Stimulated activated CD4-positive, alpha-beta T cell treated with anti-CD3 and anti-CD28 coated beads, Interleukin-15, amount 100 ng/mL, for 24 hours (primary cell): ENCODE measurements around the gene DCAF10.
"Not testable (repeated sequence)": the region's sequence is repeated elsewhere in the genome, so short reads cannot be mapped to it uniquely, and the experiment has no call there.

ENCODE experiments used
- DNase-seq: peaks from one replicate; pipeline ENCODE4 v3.0.0-alpha.2; 2020

Gene DCAF10

DNA sequence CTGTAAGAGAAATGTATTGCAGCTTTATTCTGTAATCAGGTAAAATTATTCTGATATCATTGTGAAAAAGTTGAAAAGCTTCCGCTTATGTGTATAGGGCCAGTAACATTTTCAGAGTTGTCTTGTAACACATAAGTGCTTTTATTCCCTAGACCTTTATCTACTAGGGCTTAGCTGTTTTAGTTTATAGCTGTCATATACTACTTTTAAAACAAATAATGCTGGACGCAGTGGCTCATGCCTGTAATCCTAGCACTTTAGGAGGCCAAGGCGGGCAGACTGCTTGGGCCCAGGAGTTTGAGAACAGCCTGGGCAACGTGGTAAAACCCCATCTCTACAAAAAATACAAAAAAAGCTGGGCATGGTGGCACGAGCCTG is 70.2 kb downstream of the DCAF10 start:
- no peak for DNase-seq

DNA sequence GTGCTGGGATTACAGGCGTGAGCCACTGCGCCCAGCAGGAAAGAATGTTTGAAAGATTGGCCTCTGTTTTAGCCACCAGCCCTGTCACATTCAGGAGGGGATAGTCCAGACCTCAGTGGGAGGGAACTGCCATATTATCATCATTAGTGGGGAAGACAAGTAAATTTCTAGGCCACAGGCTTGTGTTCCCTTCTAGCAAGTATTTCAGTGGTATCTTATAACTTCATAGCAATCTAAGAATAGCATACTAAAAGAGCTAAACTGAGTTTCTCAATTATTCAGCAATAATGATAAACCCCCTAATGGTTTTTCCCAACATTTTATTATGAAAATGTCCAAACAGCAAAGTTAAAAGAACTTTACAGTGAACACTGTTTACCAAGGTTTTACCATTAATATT is 73.4 kb downstream of the DCAF10 start:
- no peak for DNase-seq

DNA sequence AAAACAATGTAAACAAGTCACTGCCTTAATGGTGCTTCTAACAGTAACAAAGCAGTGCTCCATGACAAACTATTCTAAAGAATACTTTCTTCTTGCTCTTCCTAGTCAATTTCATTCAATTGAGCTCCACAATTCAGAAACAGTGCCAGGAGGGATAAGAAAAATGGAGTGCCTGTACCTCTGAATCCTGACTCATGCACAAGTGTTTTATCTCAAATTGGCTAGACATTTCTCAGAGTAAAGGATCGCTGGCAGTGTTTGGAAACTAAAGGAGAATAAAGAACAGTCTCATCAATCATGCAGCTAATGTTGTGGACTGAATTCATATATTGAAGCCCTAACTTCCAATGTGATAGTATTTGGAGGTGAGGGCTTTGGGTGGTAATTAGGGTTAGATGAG is 75.8 kb downstream of the DCAF10 start:
- DNase-seq = no peak

DNA sequence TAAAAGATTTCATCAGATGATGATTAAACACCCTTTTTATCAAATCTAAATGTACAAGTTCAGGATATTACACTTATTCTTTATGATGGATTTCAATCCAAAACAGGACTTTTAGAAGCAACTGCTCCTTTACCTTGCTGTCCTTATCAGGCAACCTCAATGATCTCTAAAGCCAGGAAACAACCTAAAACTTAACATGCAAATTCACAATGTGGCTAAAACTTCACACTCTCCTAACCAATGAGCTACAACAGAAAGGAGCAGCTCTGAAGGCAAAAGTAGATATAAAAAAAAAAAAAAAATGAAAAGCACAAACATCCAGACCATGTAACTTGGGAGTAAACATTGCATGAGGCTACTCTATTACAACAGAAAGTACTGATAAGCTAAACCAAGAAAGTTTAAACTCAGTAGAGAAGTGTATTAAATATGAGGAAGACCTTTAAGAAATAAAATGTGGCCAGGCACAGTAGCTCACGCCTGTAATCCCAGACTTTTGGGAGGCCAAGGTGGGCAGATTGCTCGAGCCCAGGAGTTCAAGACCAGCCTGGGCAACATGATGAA is 80.4 kb downstream of the DCAF10 start:
- no peak for DNase-seq

DNA sequence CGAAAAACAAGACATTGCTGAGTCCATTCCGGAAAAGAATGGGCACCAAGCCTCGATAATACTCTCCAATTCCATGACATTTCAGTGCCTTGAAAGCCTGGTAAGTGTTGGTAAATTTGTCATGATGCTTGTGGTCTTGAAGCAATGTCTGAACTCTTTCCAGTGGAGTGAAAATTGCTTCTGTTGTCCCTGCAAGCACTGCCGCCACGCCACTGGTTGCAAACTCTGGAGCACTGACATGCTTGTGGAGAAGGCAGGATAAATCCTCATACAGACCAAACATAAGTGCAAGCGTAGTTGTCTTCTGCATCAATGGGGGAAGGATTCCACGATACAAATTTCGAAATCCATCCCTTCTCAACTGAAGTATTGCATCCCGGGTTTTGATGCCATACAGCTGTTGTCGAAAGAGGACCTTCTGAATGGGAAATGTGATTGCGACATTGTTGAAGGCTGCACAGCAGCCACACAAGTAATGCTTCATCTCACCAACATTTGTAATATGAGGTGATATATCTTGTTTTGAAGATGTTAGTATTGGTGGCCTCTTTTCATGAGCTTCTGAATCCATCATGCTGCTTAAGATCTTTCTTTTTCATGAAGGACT is 87.5 kb downstream of the DCAF10 start:
- not testable (repeated sequence) for DNase-seq

DNA sequence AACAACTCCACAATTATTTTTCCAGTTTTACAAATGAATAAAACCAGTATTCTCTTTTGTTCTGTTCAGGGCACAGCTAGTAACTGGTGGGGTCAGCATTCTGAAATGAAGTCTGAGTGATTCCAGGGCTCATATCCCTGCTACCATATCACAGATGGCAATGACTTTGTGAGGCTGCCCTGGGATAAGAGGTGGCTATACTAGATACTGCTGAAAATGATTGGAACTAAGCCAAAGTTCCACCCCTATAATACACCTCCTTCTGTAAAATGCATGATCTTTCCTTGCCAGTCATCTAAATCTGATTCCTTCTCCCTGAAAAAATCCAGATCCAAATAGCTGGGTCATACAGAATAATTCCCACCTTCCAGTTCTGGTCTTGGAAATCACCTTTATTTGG is 88.9 kb downstream of the DCAF10 start:
- no peak for DNase-seq

DNA sequence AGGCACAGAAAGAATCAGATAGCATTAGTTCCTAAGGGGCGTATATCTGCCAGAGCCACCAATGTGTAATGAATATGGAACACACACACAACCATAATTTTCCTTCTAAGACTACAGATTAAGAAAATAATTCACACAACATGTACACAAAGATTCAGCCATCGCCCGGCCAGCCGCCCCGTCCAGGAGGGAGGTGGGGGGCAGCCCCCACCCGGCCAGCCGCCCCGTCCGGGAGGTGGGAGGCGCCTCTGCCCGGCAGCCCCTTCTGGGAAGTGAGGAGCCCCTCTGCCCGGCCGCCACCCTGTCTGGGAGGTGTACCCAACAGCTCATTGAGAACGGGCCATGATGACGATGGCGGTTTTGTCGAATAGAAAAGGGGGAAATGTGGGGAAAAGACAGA is 90.4 kb downstream of the DCAF10 start:
- DNase-seq = not testable (repeated sequence)

DNA sequence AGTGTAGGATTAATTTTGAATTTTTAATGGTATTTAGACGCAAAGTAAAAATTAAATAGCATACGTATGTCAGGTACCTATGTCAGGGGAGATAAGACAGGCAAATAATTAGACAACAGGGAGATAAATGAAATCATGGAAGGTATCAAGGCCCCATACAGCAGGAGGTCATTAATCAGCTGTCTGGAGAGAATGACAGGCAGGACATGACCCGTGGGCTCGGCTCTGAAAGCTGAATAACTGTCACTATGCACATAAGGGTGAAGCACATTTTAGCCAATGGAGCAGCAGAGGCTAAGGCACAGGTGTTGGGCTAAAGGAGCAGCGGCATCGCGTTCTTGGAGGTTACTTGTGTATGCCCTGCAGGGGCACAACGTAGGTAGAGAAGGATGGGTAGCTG is 91.5 kb downstream of the DCAF10 start:
- no peak for DNase-seq

DNA sequence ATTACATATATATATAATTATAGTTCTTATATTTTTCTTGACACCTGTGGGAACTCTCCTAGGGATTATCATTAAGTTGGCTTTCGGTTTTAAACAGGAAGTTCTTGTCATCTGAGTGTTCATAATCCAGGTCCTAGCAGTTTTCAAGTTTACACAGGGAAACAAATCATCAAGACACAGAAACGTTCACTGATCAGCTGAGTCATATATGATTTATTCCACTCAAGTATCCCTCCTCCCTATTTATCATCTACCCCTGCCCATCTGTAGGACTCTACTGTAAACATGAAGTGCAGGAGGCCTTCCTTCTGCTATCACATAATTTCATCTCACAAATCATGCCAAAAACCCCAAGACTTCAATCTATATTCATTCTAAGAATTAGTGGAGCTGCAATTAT is 97.1 kb downstream of the DCAF10 start:
- DNase-seq = no peak

DNA sequence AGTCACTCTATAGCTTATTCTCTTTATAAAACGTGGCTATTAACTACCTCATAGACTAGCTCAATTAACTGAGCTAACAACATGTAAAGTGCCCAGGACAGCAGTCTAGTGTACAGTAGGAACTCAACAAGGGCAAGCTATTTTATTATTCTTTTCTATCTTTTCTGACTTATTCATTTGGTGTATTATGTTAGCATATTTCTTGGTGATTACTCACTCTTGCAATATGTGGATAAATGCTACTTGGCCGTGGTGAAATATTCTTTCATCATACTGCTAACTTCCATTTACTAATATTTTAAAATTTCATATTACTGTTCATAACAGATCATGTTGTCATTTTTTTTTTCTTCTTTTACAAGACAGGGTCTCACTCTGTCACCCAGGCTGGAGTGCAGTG is 98.4 kb downstream of the DCAF10 start:
- DNase-seq = no peak

DNA sequence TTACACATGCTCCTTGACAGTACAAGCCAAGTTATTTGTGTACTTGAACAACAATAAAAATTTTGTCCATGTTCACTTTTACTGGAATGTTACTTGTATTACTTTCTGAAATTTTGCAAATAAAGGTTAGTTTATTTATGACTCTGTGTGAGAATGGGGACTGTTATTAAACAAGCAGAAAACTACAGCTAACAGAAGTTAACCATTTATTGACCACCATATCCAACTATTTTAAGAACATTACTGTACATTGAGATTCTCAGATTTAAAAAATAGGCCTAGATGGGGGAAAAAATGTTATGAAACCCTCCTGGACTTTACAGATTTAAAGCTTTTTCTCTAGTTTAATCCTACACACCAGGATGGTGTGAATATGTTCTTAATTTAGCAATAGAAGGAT is 101.5 kb downstream of the DCAF10 start:
- DNase-seq = no peak

DNA sequence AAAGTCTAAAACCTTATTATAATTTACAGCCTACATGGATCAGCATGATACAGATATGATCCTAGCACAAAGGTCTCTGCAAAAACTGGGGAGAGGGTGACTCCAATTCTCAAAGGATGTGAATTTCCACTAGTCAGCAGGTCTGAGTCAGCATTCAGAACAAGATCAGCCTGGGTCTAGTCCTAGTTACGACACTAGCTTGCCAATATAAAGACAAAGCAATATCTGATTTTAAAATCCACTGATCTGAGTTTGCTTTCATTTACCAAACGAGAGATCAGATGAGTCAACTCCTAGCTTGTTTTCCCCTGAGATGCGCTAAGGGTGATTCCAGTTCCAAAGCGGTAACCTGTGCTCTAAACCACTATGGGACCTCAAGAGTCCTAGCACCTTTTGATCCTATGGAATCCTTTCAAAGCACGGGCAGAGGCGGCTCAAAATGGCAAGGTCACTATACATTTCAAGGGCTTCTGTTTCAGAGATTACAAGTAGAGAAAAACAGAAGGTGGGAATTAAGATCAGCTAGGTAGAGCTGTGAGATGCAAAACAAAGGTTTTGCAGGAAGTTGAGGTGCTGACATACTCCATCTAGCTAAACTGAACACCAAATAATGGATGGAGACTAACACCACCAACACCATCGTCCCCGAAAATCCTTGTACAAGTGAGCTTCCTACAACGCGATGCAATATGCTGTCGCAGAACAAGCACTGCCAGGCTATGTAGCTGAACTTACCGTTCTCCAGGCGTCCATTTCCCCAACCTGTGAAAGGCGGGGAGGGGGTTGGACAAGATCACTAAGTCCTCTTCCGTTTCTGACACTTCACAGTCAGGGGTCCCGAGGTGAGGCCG is 102.4 kb downstream of the DCAF10 start:
- DNase-seq = peak; percentile 19

DNA sequence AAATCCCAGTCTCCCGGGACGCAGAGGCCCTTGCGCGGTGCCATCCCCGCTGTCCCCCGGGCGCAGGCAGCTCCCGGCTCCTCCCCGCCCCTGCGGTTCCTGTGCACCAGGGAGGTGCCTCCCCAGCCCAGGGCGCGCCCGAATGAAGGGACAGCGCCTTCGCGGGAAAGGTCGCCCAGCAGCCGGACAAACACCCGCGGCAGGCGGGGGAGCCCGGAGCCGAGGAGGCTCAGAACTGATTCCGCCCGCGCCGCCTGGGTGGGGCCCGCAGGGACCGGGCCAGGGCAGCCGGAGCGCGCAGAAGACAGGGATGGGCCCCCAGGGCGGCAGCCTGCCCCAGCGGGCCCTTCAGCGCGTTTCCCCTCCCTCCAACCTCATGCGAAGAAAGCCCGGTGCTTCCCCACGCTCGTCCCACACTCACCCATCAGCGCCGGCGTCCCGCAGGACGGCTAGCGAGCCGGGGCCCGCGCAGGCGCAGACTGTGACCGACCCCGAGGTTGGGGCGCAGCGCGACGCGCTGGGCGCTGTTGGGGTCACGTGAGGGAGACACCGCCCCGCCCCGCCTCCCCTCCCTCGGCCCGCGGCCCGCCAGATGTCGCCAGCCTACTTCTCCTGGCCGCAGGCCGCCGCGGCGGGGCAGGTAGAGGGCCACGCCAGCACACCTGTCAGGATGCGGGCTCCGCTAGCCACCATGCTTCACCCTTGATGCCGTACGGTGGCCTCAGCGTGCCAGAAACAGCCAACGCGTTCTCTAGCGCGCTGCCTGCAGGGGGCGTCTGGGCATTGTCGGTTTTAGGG is 103.2 kb downstream of the DCAF10 start, which contains the start of gene SLC25A51:
TSS of gene SLC25A51 (minus strand) at position 481 of the 798 bp plus-strand sequence. CDS start 15,577 bp downstream, outside the sequence.
- DNase-seq = peak; percentile 94

DNA sequence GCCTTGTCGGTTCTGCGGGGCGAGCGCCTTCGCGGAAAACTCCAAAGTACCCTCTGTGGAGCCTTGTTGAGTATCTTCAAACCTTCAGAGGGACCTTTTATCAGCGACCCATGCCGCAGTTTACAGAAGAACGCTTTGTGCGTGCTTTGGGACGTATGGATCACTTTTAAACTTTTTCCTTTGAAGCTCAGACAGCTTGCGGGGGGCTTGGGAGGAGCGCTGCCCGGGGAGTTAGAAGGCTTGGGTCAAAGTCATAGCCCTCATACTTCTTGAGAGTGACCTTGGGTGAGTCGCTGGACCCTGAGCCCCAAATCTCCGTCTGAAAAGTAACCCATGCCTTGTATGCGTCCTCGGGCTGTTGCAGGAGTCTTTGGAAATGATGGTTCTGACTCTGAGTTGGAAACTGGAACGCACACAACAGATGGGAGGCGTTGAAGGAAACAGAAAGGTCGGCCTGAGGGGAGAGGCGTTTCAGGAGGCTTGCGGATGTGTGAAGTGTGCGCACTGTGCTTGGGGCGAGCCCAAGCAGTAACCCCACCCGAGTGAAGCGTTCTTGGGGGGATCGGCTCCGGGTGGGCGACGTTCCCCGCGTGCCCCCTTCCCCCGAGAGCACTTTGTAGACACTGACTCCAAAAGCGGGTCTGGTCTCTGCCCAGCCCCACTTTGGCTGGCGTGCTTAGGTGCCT is 104.0 kb downstream of the DCAF10 start:
- DNase-seq = peak; percentile 18

DNA sequence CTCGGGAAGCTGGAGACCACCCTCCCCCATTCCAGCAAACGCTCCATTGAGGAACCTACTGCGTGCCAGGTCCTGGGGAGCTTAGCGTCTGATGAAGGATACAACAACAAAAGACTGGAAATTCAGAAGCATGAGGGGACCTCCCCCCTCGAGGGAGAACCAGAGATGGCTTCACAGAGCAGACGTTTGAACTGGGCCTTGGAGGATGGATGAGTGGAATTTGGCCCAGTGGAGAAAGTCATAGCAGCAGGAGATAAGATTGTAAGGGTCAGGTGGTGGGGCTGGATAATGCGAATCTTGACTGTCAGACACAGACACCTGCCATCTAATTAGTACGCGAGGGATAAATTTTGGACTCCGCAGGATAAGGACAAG is 104.5 kb downstream of the DCAF10 start:
- DNase-seq = no peak

DNA sequence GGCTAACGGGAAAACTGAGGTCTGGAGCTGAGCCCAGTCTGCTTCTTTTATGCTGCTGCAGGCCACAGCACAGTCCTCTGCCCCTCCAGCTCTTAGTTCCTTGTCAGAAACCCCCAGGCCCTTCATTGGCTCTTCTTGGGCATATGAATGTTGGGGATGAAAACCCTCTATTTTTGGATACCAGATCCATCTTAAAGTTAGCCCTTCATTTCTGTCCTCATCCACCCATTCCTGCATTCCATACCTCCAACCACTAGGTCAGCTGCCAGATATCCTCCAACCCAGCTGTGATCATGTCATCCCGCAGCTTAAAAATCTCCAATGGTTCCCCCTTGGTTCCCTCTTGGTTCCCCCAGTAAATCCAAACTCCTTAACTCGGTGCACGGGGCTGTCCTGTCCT is 105.2 kb downstream of the DCAF10 start:
- DNase-seq = no peak

DNA sequence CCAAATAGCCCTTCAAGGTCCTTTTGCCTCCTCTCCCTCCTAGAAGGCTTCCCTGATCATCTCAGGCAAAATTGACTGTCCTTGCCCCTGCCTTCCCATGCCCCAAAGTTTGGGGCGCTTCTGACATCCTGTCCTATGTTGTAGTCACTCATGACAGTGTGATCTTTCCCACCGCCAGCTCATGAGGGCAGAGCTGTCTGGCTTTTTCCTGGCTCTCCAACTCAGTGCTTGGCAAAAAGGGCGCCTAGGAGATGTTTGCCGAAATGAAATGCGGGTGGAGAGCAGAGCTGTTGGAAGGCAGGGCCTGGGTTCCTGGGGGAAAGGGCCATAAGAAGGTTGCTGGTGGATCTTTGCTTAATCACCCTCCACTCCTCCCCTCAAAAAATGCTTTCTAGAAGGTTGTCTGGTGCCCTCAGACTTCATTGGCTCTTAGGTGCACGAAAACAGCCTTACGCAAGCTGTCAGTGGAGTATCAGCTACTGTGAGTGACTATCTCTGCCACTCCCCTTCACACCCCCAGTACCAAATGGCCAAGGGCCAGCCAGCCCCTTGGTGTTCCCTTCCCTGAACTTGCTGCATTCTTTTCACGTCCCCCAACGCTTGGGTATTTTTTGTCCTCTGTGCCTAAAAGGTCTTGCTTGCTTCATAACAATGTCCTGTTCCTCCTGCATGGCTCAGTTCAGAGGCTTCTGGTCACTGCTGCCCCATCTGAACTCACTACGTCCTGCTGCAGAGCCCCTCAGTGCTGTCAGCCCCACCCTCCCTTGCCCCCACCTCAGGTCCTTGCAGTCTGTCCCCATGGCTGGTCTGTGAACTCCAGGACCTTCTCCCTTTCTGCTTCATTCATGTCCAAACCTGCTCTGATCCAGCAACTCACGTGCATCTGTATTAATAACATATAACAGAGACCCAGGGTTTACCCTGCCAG is 106.0 kb downstream of the DCAF10 start:
- no peak for DNase-seq

DNA sequence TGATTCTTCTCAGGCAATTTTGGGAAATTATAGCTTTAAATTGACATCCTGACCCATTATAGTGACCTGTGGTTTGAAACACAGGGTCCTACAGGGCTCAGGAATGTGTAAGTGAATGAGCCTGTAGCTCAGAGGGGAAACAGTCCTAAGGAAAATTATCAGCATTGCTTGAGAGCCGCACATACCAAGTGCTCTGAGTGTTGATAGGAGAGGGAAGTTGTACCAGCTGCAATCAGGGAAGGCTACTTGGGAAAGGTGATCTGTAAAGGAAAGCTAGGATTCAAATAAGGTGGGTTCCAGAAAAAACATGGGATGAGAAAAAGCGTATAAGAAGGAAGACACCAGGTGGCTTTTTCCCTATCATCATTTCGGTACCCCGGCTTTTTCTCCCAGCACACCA is 107.7 kb downstream of the DCAF10 start:
- DNase-seq = no peak

DNA sequence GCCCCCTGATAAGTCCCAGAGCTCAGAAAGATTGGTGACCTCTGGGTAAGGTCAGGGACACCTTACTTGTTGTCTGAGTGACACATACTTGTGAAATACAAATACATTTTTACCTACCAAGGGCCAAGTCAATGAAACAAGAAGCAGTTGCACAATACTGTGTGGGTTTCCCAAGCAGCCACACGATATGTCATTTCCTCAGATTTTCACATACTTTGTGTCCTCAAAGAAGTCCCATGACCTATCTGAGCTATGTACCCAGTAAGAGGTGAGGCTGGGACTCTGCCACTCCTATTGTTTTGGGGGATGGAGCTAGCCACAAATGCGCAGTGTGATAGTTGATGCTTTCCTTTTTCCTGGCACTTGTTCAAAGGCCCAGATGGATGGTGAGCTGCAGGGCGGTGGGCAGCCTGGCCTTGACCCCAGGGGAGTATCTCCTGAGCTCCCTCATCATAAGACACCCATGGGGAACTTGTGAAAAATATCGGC is 108.1 kb downstream of the DCAF10 start:
- no peak for DNase-seq

DNA sequence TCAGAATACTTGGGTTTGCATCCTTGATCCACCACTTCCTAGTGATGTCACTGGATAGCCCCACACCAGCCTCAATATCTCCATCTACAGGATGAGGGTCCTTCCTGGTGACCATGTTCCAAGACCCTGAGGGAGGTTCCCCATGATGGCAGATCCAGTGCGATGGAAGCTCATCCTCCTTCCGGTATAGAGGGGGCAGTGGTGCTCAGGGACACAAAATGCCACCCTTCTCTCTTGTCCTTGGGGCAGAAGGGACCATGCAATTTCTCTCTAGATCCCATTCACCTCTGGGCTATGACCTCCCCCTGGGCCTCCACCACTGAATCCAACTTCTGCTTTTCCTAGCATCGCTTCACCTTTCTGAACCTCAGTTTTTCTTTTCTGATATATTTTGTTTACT is 108.7 kb downstream of the DCAF10 start:
- DNase-seq = no peak

DNA sequence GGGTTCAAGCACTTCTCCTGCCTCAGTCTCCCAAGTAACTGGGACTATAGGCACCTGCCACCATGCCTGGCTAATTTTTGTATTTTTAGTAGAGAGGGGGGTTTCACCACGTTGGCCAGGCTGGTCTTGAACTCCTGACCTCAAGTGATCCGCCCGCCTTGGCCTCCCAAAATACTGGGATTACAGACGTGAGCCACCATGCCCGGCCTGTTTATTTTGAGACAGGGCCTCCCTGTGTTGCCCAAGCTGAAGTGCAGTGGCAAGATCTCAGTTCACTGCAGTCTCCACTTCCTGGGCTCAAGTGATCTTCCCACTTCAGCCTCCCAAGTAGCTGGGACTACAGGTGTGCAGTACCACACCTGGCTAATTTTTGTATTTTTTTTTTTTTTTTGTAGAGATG is 109.2 kb downstream of the DCAF10 start:
- DNase-seq = not testable (repeated sequence)

DNA sequence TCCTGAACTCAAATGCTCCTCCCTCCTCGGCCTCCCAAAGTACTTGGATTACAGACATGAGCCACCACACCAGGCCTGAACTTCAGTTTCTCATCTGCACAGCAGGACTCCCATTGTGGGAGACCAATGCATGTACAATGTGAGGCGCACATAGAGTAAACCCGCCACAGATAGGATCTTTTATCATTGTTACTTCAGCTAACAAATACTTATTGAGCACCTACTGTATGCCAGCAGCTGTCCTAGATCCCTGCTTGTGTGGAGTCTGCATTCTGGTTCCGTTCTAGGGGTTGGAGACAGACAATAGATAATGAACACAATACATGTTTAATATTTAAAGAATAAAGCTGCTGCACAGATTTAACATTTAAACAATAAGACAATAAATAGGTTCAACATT is 109.7 kb downstream of the DCAF10 start:
- no peak for DNase-seq
